Aorta (tissue), 5 donors: ENCODE data around the gene MYO1F. TPM values are rescaled to one million over a fixed set of nuclear protein-coding genes. Genes with fewer than 3 reads are reported as not detected.
"Not testable (repeated sequence)": the region's sequence is repeated elsewhere in the genome, so short reads cannot be mapped to it uniquely, and the experiment has no call there.

Experiments used
- ATAC-seq: fragments of 200-7000 bp; cut with Tn5 transposase; one replicate; pipeline ENCODE4 v1.9.1; 2022; ENCODE audit warnings: moderate library complexity; ENCODE audit not compliant: low FRiP score
- DNase-seq, 2 donors: peaks; one replicate each; pipeline ENCODE4 v3.0.0-alpha.2; 2020
- H3K27ac ChIP-seq, 2 donors: one replicate each; pipeline ENCODE4 v1.5.1; 2013; ENCODE audit warnings: low read length in 2 of 2, mild to moderate bottlenecking in 2 of 2, moderate library complexity in 2 of 2, control low read depth in 1 of 2, inconsistent platforms in 1 of 2, low read depth in 1 of 2
- H3K27me3 ChIP-seq, 2 donors: one replicate each; pipeline ENCODE4 v1.6.1; 2013; ENCODE audit warnings: control low read depth in 1 of 2, low read length in 1 of 2, mild to moderate bottlenecking in 1 of 2, moderate library complexity in 1 of 2; ENCODE audit not compliant: insufficient read depth in 2 of 2, control insufficient read depth in 1 of 2
- H3K36me3 ChIP-seq, 2 donors: one replicate each; pipeline ENCODE4 v1.6.1; 2013; ENCODE audit warnings: control low read depth in 1 of 2, low read length in 1 of 2, mild to moderate bottlenecking in 1 of 2; ENCODE audit not compliant: insufficient read depth in 2 of 2, control insufficient read depth in 1 of 2
- H3K4me1 ChIP-seq, 2 donors: one replicate each; pipeline ENCODE4 v1.6.1; 2013; ENCODE audit warnings: low read length in 2 of 2, control low read depth in 1 of 2, mild to moderate bottlenecking in 1 of 2, moderate library complexity in 1 of 2; ENCODE audit not compliant: insufficient read depth in 2 of 2, control insufficient read depth in 1 of 2
- H3K4me3 ChIP-seq, 2 donors: one replicate each; pipeline ENCODE4 v1.5.1; 2013; ENCODE audit warnings: low read length in 2 of 2, control low read depth in 1 of 2, mild to moderate bottlenecking in 1 of 2
- H3K9me3 ChIP-seq: one replicate; pipeline ENCODE4 v1.6.1; 2013; ENCODE audit warnings: mild to moderate bottlenecking, low read length; ENCODE audit not compliant: control insufficient read depth
- WGBS, 2 donors: extraction: QIAGEN DNeasy Blood & Tissue Kit; methylation state at CpG; one replicate each; pipeline ENCODE4 v1.1.7; 2013; 5-methylcytosine and 5-hydroxymethylcytosine counted together
- intact Hi-C, 2 donors: fragments of 100-400 bp; cut with DNase I; formaldehyde crosslinking; loops; one replicate each; pipeline versions ENCODE4 v1.14.2 to v1.15.0; 2022
- polyA plus RNA-seq, 2 donors: library from polyadenylated mRNA; stranded (reverse); fragments of 200-250 nt; gene quantifications; one replicate each; pipeline ENCODE4 v1.2.3, GENCODE V29; 2013
- total RNA-seq, 2 donors: library from RNA; stranded (reverse); fragmentation: NEBNext Ultra II Directional; extraction: Animal tissue kit (Norgen Biotek cat#: 25700); gene quantifications; one replicate each; pipeline ENCODE4 v1.2.1, GENCODE V29; 2021
- donor health status: healthy with polysubstance abuse.
- donor health status: Bipolar disorder and iron deficiency.
- donor health status: DM: no; HTN: no; CAD: no.
- donor health status: DM: no; HTN: no; CAD: no.
- donor health status: DM: yes; HTN: yes; CAD: no.

MYO1F gene
- total and polyA plus RNA-seq, 4 donors: 2.1 to 63.8 (median 20.2) TPM

GRCh38 chr19:8576273-8576993 is 809 bp downstream of the MYO1F start:
- DNase-seq (no peak), ATAC-seq (no peak)
- no peak overlapping the region for H3K4me3 ChIP-seq
- intact Hi-C loops: loop anchor here in 1 of 2 donors (10.0 kb wide), 1 partner anchor 222 kb away; no protein-coding TSS in a partner anchor
- no peak overlapping the region for H3K27ac ChIP-seq
- WGBS, 2 donors: 68 to 71% methylated on average over 19 of the region's 19 CpGs
- H3K4me1 ChIP-seq: no peaks in the 10 kb centered on the region
- H3K9me3 ChIP-seq: no peaks in the 10 kb centered on the region
- H3K36me3 ChIP-seq: no peaks in the 10 kb centered on the region
- H3K27me3 ChIP-seq: no peaks in the 10 kb centered on the region

GRCh38 chr19:8575467-8575997 is 1.7 kb downstream of the MYO1F start:
- no peaks in the 10 kb centered on the region for H3K27me3 ChIP-seq
- intact Hi-C loops: loop anchor here in 1 of 2 donors (10.0 kb wide), 1 partner anchor 221 kb away; no protein-coding TSS in a partner anchor
- WGBS, 2 donors: 33 to 42% methylated on average over 10 of the region's 10 CpGs
- ATAC-seq: no peak
- no peaks in the 10 kb centered on the region for H3K36me3 ChIP-seq
- no peak overlapping the region for H3K4me3 ChIP-seq
- H3K27ac ChIP-seq: no peak overlapping the region
- H3K9me3 ChIP-seq: no peaks in the 10 kb centered on the region
- DNase-seq: no peak
- no peaks in the 10 kb centered on the region for H3K4me1 ChIP-seq

- intact Hi-C loops: loop anchor here in 1 of 2 donors (10.0 kb wide), 1 partner anchor 220 kb away; no protein-coding TSS in a partner anchor
- ATAC-seq, H3K27ac ChIP-seq, H3K9me3 ChIP-seq, DNase-seq, H3K4me1 ChIP-seq, H3K27me3 ChIP-seq, H3K4me3 ChIP-seq, H3K36me3 ChIP-seq: not testable (repeated sequence)
- WGBS, 2 donors: 92 to 94% methylated on average over 7 of the region's 7 CpGs
Observed at GRCh38 chr19:8574619-8574922, 2.7 kb downstream of the MYO1F start.

DNA sequence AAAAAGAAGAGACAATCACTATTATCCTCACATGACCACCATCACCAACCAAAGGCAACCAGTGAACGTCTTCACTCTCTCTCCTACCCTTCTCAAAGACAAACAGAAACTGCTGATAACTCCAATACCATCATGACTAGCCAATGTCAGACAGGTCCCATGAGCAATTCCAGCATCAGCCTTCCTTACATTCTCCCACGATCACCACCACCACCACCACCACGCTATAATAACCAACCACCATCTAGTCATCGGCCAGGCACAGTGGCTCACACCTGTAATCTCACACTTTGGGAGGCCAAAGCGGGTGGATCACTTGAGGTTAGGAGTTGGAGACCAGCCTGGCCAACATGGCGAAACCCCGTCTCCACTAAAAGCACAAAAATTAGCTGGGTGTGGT is 3.9 kb downstream of the MYO1F start:
- no peaks in the 10 kb centered on the region for H3K27me3 ChIP-seq
- no peak for ATAC-seq
- intact Hi-C loops: loop anchor here in 1 of 2 donors (10.0 kb wide), 1 partner anchor 219 kb away; no protein-coding TSS in a partner anchor
- no peaks in the 10 kb centered on the region for H3K36me3 ChIP-seq
- H3K4me3 ChIP-seq: no peak overlapping the region
- WGBS, 2 donors: 79 to 86% methylated on average over 7 of the region's 7 CpGs
- no peaks in the 10 kb centered on the region for H3K9me3 ChIP-seq
- DNase-seq: no peak
- no peaks in the 10 kb centered on the region for H3K4me1 ChIP-seq
- H3K27ac ChIP-seq: no peak overlapping the region

DNA sequence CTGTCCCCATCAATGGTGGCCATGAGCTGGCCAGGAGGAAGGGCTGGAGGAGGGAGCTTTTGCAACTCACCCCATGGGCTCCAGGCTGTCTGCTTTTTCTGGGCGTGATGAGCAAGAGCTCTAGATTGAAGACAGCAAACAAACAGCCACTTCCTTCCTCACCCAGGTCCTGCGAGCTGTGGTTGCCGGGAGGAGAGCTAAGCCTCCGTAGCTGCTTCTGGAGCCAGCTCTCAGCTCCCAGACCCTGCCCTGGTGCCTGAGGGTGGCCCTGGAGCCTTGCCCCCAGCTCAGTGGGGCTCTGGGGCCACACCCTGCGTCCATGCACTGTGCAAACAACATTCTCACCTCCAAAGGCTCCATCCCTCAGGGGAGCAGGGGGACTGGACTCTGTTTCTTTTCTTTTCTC is 6.2 kb downstream of the MYO1F start:
- Histone ChIP-seq H3K4me1 (no peaks in the 10 kb centered on the region), H3K27ac (no peak overlapping the region), H3K4me3 (no peak overlapping the region), H3K36me3 (no peaks in the 10 kb centered on the region), H3K27me3 (no peaks in the 10 kb centered on the region), H3K9me3 (no peaks in the 10 kb centered on the region)
- no peak for ATAC-seq
- WGBS, 2 donors: 27 to 28% methylated on average over 5 of the region's 5 CpGs
- DNase-seq: peak in 1 of 2 donors; percentile 74
- intact Hi-C loops: loop anchor here in 1 of 2 donors (10.0 kb wide), 1 partner anchor 216 kb away; no protein-coding TSS in a partner anchor

- Histone ChIP-seq H3K4me1 (no peaks in the 10 kb centered on the region), H3K27me3 (no peaks in the 10 kb centered on the region), H3K27ac (no peak overlapping the region), H3K36me3 (no peaks in the 10 kb centered on the region), H3K4me3 (no peak overlapping the region), H3K9me3 (no peaks in the 10 kb centered on the region)
- intact Hi-C loops: no loop called here
- peak in 1 of 2 donors; percentile 74 for DNase-seq
- peak; percentile 62 for ATAC-seq
- WGBS, 2 donors: 67 to 71% methylated on average over 5 of the region's 5 CpGs
Observed at GRCh38 chr19:8569066-8569771, 8.0 kb downstream of the MYO1F start.

- Histone ChIP-seq H3K4me3 (no peak overlapping the region), H3K9me3 (no peaks in the 10 kb centered on the region), H3K4me1 (no peaks in the 10 kb centered on the region), H3K27ac (no peak overlapping the region), H3K27me3 (no peaks in the 10 kb centered on the region), H3K36me3 (no peaks in the 10 kb centered on the region)
- DNase-seq: peak in 1 of 2 donors; percentile 82
- 84 to 92% methylated on average over 15 of the region's 15 CpGs for WGBS, 2 donors
- ATAC-seq: peak; percentile 51
- intact Hi-C loops: no loop called here
Observed at GRCh38 chr19:8567522-8568172, 9.6 kb downstream of the MYO1F start.

- H3K36me3 ChIP-seq: no peaks in the 10 kb centered on the region
- WGBS, 2 donors: 64 to 70% methylated on average over 7 of the region's 7 CpGs
- no peaks in the 10 kb centered on the region for H3K4me1 ChIP-seq
Observed at GRCh38 chr19:8566855-8567254, 10.4 kb downstream of the MYO1F start.

More at GRCh38 chr19:8566855-8567254, 10.4 kb downstream of the MYO1F start:
- Histone ChIP-seq H3K4me3 (no peak overlapping the region), H3K9me3 (no peaks in the 10 kb centered on the region), H3K27ac (no peak overlapping the region), H3K27me3 (no peaks in the 10 kb centered on the region)
- DNase-seq (no peak), ATAC-seq (no peak)
- intact Hi-C loops: no loop called here
